HEK293T (cell line): ENCODE results near the gene IQSEC2.

Source experiments
- ARNT ChIP-seq: fragments of 450-650 bp; IDR thresholded peaks from 2 replicates; pipeline ENCODE4 v1.6.1; 2017; ENCODE audit warnings: mild to moderate bottlenecking
- BHLHE40 ChIP-seq: fragments of 450-650 bp; IDR thresholded peaks from 2 replicates; pipeline ENCODE4 v1.6.1; 2016; ENCODE audit warnings: mild to moderate bottlenecking, moderate library complexity, borderline replicate concordance
- ELF4 ChIP-seq: fragments of 450-650 bp; IDR thresholded peaks from 2 replicates; pipeline ENCODE4 v1.6.1; 2017; ENCODE audit warnings: antibody characterized with exemption
- FOXA1 ChIP-seq: fragments of 450-650 bp; IDR thresholded peaks from 2 replicates; pipeline ENCODE4 v1.6.1; 2016; ENCODE audit warnings: mild to moderate bottlenecking
- FOXK2 ChIP-seq: fragments of 450-650 bp; IDR thresholded peaks from 2 replicates; pipeline ENCODE4 v1.6.1; 2016; ENCODE audit warnings: mild to moderate bottlenecking
- FOXM1 ChIP-seq: fragments of 450-650 bp; IDR thresholded peaks from 2 replicates; pipeline ENCODE4 v1.6.1; 2017; ENCODE audit warnings: mild to moderate bottlenecking, borderline replicate concordance
- LEF1 ChIP-seq: fragments of 450-650 bp; IDR thresholded peaks from 2 replicates; pipeline ENCODE4 v1.6.1; 2017; ENCODE audit warnings: mild to moderate bottlenecking, borderline replicate concordance
- NFRKB ChIP-seq: fragments of 450-650 bp; IDR thresholded peaks from 2 replicates; pipeline ENCODE4 v1.6.1; 2016; ENCODE audit warnings: mild to moderate bottlenecking, moderate library complexity
- SP1 ChIP-seq: fragments of 450-650 bp; IDR thresholded peaks from 2 replicates; pipeline ENCODE4 v1.6.1; 2017
- SUZ12 ChIP-seq: fragments of 450-650 bp; IDR thresholded peaks from 2 replicates; pipeline ENCODE4 v1.6.1; 2016; ENCODE audit warnings: mild to moderate bottlenecking
- TARDBP ChIP-seq: fragments of 450-650 bp; IDR thresholded peaks from 2 replicates; pipeline ENCODE4 v1.6.1; 2016
- ZNF384 ChIP-seq: fragments of 450-650 bp; IDR thresholded peaks from 2 replicates; pipeline ENCODE4 v1.6.1; 2016
- TF ChIP-seq, protein P1 (sequence below): fragments of 450-650 bp; IDR thresholded peaks from 2 replicates; pipeline ENCODE4 v1.6.1; 2016

DNA sequence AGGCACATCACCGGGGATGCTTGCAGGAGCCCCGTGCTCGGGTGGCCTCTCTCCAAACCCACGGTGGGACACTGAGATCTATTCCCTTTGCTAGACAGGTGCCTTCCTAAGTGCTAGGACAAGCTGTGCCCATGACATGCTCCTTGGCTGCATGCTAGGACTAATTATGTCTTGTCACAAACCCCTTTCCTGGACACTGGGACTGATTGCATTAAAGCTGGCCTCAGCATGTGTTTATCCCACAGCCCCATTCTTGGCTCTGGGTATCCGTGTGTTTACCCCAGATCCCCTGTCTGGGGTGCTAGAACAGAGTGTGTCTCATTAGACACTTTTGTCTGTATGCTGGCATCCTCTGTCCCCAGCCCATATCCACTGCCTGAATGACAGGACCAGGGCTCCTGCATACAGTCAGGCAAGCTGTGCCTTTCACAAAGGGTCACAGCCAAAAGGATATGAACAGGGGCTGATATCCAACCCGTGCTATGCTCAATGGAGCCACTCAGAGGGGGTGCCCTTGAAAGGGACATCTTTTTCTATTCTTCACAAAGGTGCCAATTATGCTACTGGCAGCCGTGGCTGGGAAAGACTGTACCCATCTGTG is 9.2 kb upstream of the IQSEC2 start:
- TF ChIP-seq SP1: no peak
- no peak for TF ChIP-seq FOXK2
- TF ChIP-seq NFRKB: no peak
- TF ChIP-seq FOXA1: no peak
- TF ChIP-seq LEF1: no peak
- TF ChIP-seq SUZ12: no peak
- TF ChIP-seq, protein P1, sequence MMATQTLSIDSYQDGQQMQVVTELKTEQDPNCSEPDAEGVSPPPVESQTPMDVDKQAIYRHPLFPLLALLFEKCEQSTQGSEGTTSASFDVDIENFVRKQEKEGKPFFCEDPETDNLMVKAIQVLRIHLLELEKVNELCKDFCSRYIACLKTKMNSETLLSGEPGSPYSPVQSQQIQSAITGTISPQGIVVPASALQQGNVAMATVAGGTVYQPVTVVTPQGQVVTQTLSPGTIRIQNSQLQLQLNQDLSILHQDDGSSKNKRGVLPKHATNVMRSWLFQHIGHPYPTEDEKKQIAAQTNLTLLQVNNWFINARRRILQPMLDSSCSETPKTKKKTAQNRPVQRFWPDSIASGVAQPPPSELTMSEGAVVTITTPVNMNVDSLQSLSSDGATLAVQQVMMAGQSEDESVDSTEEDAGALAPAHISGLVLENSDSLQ: no peak
- TF ChIP-seq TARDBP: no peak
- no peak for TF ChIP-seq ELF4
- no peak for TF ChIP-seq ZNF384
- no peak for TF ChIP-seq FOXM1
- TF ChIP-seq BHLHE40: no peak
- TF ChIP-seq ARNT: no peak
